Measurements from ENCODE around the gene IGF1.

Gene IGF1

GRCh38 chr12:102410511-102410910 lies 69.9 kb downstream of the IGF1 start:
- DNase-seq (ENCODE audit: low read depth): no peak

GRCh38 chr12:102408487-102409297 lies 71.7 kb downstream of the IGF1 start:
- TF ChIP-seq CTCF (IDR thresholded peaks at IDR 0.05; ENCODE audit: insufficient read depth, low read depth, low read length, missing control alignments): no peak
- no peak overlapping the region for H3K4me3 ChIP-seq (ENCODE audit: low read length)
- no peak for DNase-seq (ENCODE audit: low read depth)

More at GRCh38 chr12:102410511-102410910, 69.9 kb downstream of the IGF1 start:
- no peak overlapping the region for H3K4me3 ChIP-seq (ENCODE audit: low read length)
- TF ChIP-seq CTCF (IDR thresholded peaks at IDR 0.05; ENCODE audit: insufficient read depth, low read depth, low read length, missing control alignments): no peak

- no peak for DNase-seq (ENCODE audit: low read depth)
- TF ChIP-seq CTCF (IDR thresholded peaks at IDR 0.05; ENCODE audit: insufficient read depth, low read depth, low read length, missing control alignments): no peak
These were observed 72.4 kb downstream of the IGF1 start for GRCh38 chr12:102407776-102408486.

GRCh38 chr12:102406033-102406584 lies 74.3 kb downstream of the IGF1 start:
- peak; percentile 88 for DNase-seq (ENCODE audit: low read depth)
- TF ChIP-seq CTCF (IDR thresholded peaks at IDR 0.05; ENCODE audit: insufficient read depth, low read depth, low read length, missing control alignments): no peak
- H3K4me3 ChIP-seq (ENCODE audit: low read length): no peak overlapping the region

More at GRCh38 chr12:102407776-102408486, 72.4 kb downstream of the IGF1 start:
- no peak overlapping the region for H3K4me3 ChIP-seq (ENCODE audit: low read length)

- H3K4me3 ChIP-seq (ENCODE audit: low read length): no peak overlapping the region
- no peak for DNase-seq (ENCODE audit: low read depth)
- no peak for TF ChIP-seq CTCF (IDR thresholded peaks at IDR 0.05; ENCODE audit: insufficient read depth, low read depth, low read length, missing control alignments)
These were observed 79.3 kb downstream of the IGF1 start for GRCh38 chr12:102401087-102401486.

- H3K4me3 ChIP-seq (ENCODE audit: low read length): no peak overlapping the region
- DNase-seq (ENCODE audit: low read depth): no peak
- TF ChIP-seq CTCF (IDR thresholded peaks at IDR 0.05; ENCODE audit: insufficient read depth, low read depth, low read length, missing control alignments): no peak
These were observed 80.7 kb downstream of the IGF1 start for GRCh38 chr12:102399653-102400052.

All from epithelial cell of esophagus (primary cell).